HUES64 (cell line): ENCODE data around the gene ZNF628.

Experiments
- H3K27ac ChIP-seq: 2 replicates; pipeline ENCODE4 v1.7.0; 2013; ENCODE audit warnings: low read depth, low read length, inconsistent platforms
- H3K27me3 ChIP-seq: 2 replicates; pipeline ENCODE4 v1.6.1; 2013; ENCODE audit warnings: mild to moderate bottlenecking, low read length; ENCODE audit not compliant: insufficient read depth
- H3K36me3 ChIP-seq: 2 replicates; pipeline ENCODE4 v1.6.1; 2013; ENCODE audit warnings: mild to moderate bottlenecking, low read length; ENCODE audit not compliant: insufficient read depth
- H3K4me1 ChIP-seq: 2 replicates; pipeline ENCODE4 v1.6.1; 2013; ENCODE audit warnings: mild to moderate bottlenecking, low read length, moderate library complexity; ENCODE audit not compliant: insufficient read depth
- H3K4me3 ChIP-seq: 2 replicates; pipeline ENCODE4 v1.5.1; 2013; ENCODE audit warnings: mild to moderate bottlenecking, low read length, moderate library complexity
- H3K9ac ChIP-seq: 2 replicates; pipeline ENCODE4 v1.6.1; 2013; ENCODE audit warnings: mild to moderate bottlenecking, low read depth, low read length
- H3K9me3 ChIP-seq: 2 replicates; pipeline ENCODE4 v1.6.1; 2013; ENCODE audit warnings: low read depth, low read length; ENCODE audit not compliant: insufficient read depth
- WGBS: fragments of 150-250, 120-280 bp; methylation state at CpG from one replicate; pipeline ENCODE4 v1.1.7; 2013; ENCODE audit warnings: missing lambda C conversion rate; 5-methylcytosine and 5-hydroxymethylcytosine counted together

Gene ZNF628

GRCh38 chr19:55466241-55466614 lies 10.2 kb upstream of the ZNF628 start:
- H3K4me1 ChIP-seq, result peaks cover 5% of the 10 kb centered on the region; the same call in 1 of the 2 replicates
- peaks cover 19% of the 10 kb centered on the region for H3K27me3 ChIP-seq
- 80% methylated on average over 4 of the region's 4 CpGs for WGBS
- H3K9me3 ChIP-seq, result no peaks in the 10 kb centered on the region
- no peak overlapping the region for H3K27ac ChIP-seq
- no peak overlapping the region for H3K4me3 ChIP-seq
- no peak overlapping the region for H3K9ac ChIP-seq
- H3K36me3 ChIP-seq, result no peaks in the 10 kb centered on the region

- Histone ChIP-seq H3K36me3 (no peaks in the 10 kb centered on the region), H3K4me3 (no peak overlapping the region), H3K27me3 (peaks cover 19% of the 10 kb centered on the region), H3K4me1 (peaks cover 5% of the 10 kb centered on the region; the same call in 1 of the 2 replicates), H3K9me3 (no peaks in the 10 kb centered on the region), H3K9ac (no peak overlapping the region), H3K27ac (no peak overlapping the region)
- WGBS, result 43% methylated on average over 29 of the region's 29 CpGs
Measured at GRCh38 chr19:55467236-55468053, 9.0 kb upstream of the ZNF628 start.

- 16% methylated on average over 4 of the region's 4 CpGs for WGBS
- peaks cover 6% of the 10 kb centered on the region for H3K4me1 ChIP-seq
Measured at GRCh38 chr19:55468054-55468393, 8.4 kb upstream of the ZNF628 start.

GRCh38 chr19:55471266-55471665 lies 5.2 kb upstream of the ZNF628 start:
- Histone ChIP-seq H3K27me3 (peaks cover 3% of the 10 kb centered on the region; the same call in 1 of the 2 replicates), H3K9me3 (no peaks in the 10 kb centered on the region), H3K36me3 (no peaks in the 10 kb centered on the region), H3K4me1 (peaks cover 11% of the 10 kb centered on the region), H3K27ac (no peak overlapping the region), H3K4me3 (no peak overlapping the region), H3K9ac (no peak overlapping the region)
- 93% methylated on average over 13 of the region's 13 CpGs for WGBS

More at GRCh38 chr19:55468054-55468393, 8.4 kb upstream of the ZNF628 start:
- no peak overlapping the region for H3K27ac ChIP-seq
- H3K9ac ChIP-seq, result no peak overlapping the region
- no peak overlapping the region for H3K4me3 ChIP-seq
- peaks cover 19% of the 10 kb centered on the region for H3K27me3 ChIP-seq
- no peaks in the 10 kb centered on the region for H3K36me3 ChIP-seq
- no peaks in the 10 kb centered on the region for H3K9me3 ChIP-seq

GRCh38 chr19:55472463-55472862 lies 4.0 kb upstream of the ZNF628 start:
- Histone ChIP-seq H3K36me3 (no peaks in the 10 kb centered on the region), H3K27ac (no peak overlapping the region), H3K27me3 (no peaks in the 10 kb centered on the region), H3K4me3 (no peak overlapping the region), H3K9me3 (no peaks in the 10 kb centered on the region), H3K9ac (no peak overlapping the region), H3K4me1 (peaks cover 11% of the 10 kb centered on the region)
- 91% methylated on average over 8 of the region's 8 CpGs for WGBS

GRCh38 chr19:55473225-55474012 lies 3.0 kb upstream of the ZNF628 start:
- Histone ChIP-seq H3K36me3 (no peaks in the 10 kb centered on the region), H3K9ac (peak overlapping the region; percentile 48; the same call in 1 of the 2 replicates), H3K9me3 (no peaks in the 10 kb centered on the region), H3K4me1 (peaks cover 11% of the 10 kb centered on the region), H3K4me3 (no peak overlapping the region), H3K27ac (peak overlapping the region; percentile 52; the same call in 1 of the 2 replicates), H3K27me3 (no peaks in the 10 kb centered on the region)
- WGBS, result 40% methylated on average over 16 of the region's 16 CpGs

- H3K27me3 ChIP-seq, result no peaks in the 10 kb centered on the region
- H3K4me1 ChIP-seq, result peaks cover 11% of the 10 kb centered on the region
- H3K4me3 ChIP-seq, result no peak overlapping the region
- no peaks in the 10 kb centered on the region for H3K9me3 ChIP-seq
- peak overlapping the region; percentile 41; the same call in 1 of the 2 replicates for H3K27ac ChIP-seq
- WGBS, result 90% methylated on average over 19 of the region's 19 CpGs
- H3K36me3 ChIP-seq, result no peaks in the 10 kb centered on the region
- H3K9ac ChIP-seq, result no peak overlapping the region
Measured at GRCh38 chr19:55474269-55475265, 1.9 kb upstream of the ZNF628 start.

- no peaks in the 10 kb centered on the region for H3K9me3 ChIP-seq
- 88% methylated on average over 13 of the region's 13 CpGs for WGBS
- peaks cover 11% of the 10 kb centered on the region for H3K4me1 ChIP-seq
- no peaks in the 10 kb centered on the region for H3K27me3 ChIP-seq
- H3K27ac ChIP-seq, result no peak overlapping the region
- H3K36me3 ChIP-seq, result no peaks in the 10 kb centered on the region
- 0 out of 2 replicates have a peak overlapping the region, but pooled peaks have one; percentile 64 for H3K4me3 ChIP-seq
- no peak overlapping the region for H3K9ac ChIP-seq
Measured at GRCh38 chr19:55477905-55478304, 1.5 kb downstream of the ZNF628 start.

GRCh38 chr19:55478364-55478763 lies 1.9 kb downstream of the ZNF628 start:
- Histone ChIP-seq H3K27me3 (no peaks in the 10 kb centered on the region), H3K27ac (no peak overlapping the region), H3K9me3 (no peaks in the 10 kb centered on the region), H3K36me3 (no peaks in the 10 kb centered on the region), H3K4me3 (no peak overlapping the region), H3K4me1 (peaks cover 7% of the 10 kb centered on the region), H3K9ac (no peak overlapping the region)
- WGBS, result 89% methylated on average over 12 of the region's 12 CpGs

- H3K27ac ChIP-seq, result no peak overlapping the region
- no peaks in the 10 kb centered on the region for H3K9me3 ChIP-seq
- H3K27me3 ChIP-seq, result no peaks in the 10 kb centered on the region
- H3K9ac ChIP-seq, result no peak overlapping the region
- H3K36me3 ChIP-seq, result no peaks in the 10 kb centered on the region
- H3K4me3 ChIP-seq, result no peak overlapping the region
- H3K4me1 ChIP-seq, result peaks cover 8% of the 10 kb centered on the region; the same call in 1 of the 2 replicates
- WGBS, result 93% methylated on average over 17 of the region's 17 CpGs
Measured at GRCh38 chr19:55479045-55479444, 2.6 kb downstream of the ZNF628 start.
